Measurements from ENCODE around the gene WAPL. TPM values are rescaled to one million over a fixed set of nuclear protein-coding genes. Genes with fewer than 3 reads are reported as not detected.

Gene WAPL
- total RNA-seq, 1 donor from 2014 or later: 29.7 TPM

DNA sequence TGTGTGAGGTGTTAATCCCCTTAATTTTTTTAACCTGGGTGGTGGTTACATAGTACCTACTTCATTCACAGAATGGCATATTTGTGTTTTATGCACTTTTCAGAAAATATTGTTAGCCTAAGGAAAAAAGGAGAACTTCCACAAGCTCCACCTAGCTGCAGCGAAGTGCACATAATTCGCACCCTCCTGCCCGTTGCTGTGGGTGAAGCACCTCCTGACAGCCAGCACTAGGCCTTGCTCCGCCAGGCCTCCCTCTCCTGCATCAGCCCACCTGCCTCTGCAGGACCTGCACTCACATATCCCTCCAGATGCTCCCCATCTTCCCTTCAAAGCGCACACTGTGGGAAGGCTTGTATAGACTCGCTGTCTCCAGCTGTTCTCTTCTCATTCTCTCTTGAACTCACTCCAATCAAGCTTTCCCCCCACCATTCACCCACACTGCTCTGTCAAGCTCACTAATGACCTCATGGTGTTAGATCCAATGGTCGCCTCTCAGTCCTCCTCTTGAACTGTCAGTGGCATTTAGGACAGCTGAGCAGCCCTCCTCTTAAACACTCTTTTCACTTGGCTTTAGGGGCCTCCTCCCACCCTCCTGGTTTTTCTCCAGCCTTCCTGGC lies 134.3 kb downstream of the WAPL start:
- no peak for DNase-seq (ENCODE audit: low read depth)
- Histone ChIP-seq H3K27me3 (ENCODE audit: control insufficient read depth, insufficient read depth, low read length) (peaks cover 24% of the 10 kb centered on the region), H3K36me3 (ENCODE audit: control insufficient read depth, insufficient read depth, low read length) (no peaks in the 10 kb centered on the region), H3K4me3 (ENCODE audit: low read depth, low read length) (no peak overlapping the region)
- TF ChIP-seq, protein P1, sequence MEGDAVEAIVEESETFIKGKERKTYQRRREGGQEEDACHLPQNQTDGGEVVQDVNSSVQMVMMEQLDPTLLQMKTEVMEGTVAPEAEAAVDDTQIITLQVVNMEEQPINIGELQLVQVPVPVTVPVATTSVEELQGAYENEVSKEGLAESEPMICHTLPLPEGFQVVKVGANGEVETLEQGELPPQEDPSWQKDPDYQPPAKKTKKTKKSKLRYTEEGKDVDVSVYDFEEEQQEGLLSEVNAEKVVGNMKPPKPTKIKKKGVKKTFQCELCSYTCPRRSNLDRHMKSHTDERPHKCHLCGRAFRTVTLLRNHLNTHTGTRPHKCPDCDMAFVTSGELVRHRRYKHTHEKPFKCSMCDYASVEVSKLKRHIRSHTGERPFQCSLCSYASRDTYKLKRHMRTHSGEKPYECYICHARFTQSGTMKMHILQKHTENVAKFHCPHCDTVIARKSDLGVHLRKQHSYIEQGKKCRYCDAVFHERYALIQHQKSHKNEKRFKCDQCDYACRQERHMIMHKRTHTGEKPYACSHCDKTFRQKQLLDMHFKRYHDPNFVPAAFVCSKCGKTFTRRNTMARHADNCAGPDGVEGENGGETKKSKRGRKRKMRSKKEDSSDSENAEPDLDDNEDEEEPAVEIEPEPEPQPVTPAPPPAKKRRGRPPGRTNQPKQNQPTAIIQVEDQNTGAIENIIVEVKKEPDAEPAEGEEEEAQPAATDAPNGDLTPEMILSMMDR (IDR thresholded peaks at IDR 0.05; ENCODE audit: insufficient read depth, low read length, poor library complexity, severe bottlenecking): no peak

GRCh38 chr10:86385806-86386205 lies 135.8 kb downstream of the WAPL start:
- Histone ChIP-seq H3K27me3 (ENCODE audit: control insufficient read depth, insufficient read depth, low read length) (peaks cover 26% of the 10 kb centered on the region), H3K36me3 (ENCODE audit: control insufficient read depth, insufficient read depth, low read length) (no peaks in the 10 kb centered on the region), H3K4me3 (ENCODE audit: low read depth, low read length) (no peak overlapping the region)
- no peak for DNase-seq (ENCODE audit: low read depth)
- TF ChIP-seq, protein P1 (IDR thresholded peaks at IDR 0.05; ENCODE audit: insufficient read depth, low read length, poor library complexity, severe bottlenecking): no peak

Other genes starting within 250 kb of the WAPL start
- gene GRID1, start 155.0 kb downstream of the WAPL start, total RNA-seq: 0.33 and 2.3 TPM in 2 replicates
- not detected in 2 replicates for gene OPN4, start 132.8 kb upstream of the WAPL start, total RNA-seq
- 0.17 and 0.34 TPM in 2 replicates for gene LDB3, start 146.7 kb upstream of the WAPL start, total RNA-seq
- 22.1 and 38.1 TPM in 2 replicates for gene BMPR1A, start 234.8 kb upstream of the WAPL start, total RNA-seq